Mesodermal cell (in vitro differentiated cells): ENCODE results near the gene LRRC23.

ENCODE experiments used
- H3K27ac ChIP-seq: 2 replicates; pipeline ENCODE4 v1.7.0; 2013; ENCODE audit warnings: mild to moderate bottlenecking, low read depth, low read length, moderate library complexity; ENCODE audit not compliant: severe bottlenecking
- H3K36me3 ChIP-seq: 2 replicates; pipeline ENCODE4 v1.7.1; 2013; ENCODE audit warnings: mild to moderate bottlenecking, low read length, moderate library complexity; ENCODE audit not compliant: control insufficient read depth, insufficient read depth
- H3K4me1 ChIP-seq: one replicate; pipeline ENCODE4 v1.7.1; 2013; ENCODE audit warnings: mild to moderate bottlenecking, low read length; ENCODE audit not compliant: insufficient read depth, control insufficient read depth, poor library complexity, severe bottlenecking
- H3K4me3 ChIP-seq: 2 replicates; pipeline ENCODE4 v1.7.0; 2013; ENCODE audit warnings: low read length, control low read depth, mild to moderate bottlenecking; ENCODE audit not compliant: insufficient read depth, poor library complexity, severe bottlenecking; ENCODE audit errors: extremely low read depth
- H3K9me3 ChIP-seq: 2 replicates; pipeline ENCODE4 v1.7.1; 2013; ENCODE audit warnings: mild to moderate bottlenecking, low read length, moderate library complexity; ENCODE audit not compliant: control insufficient read depth
- WGBS, 2 experiments: methylation state at CpG; one replicate each; pipeline ENCODE4 v1.1.5; 2013; ENCODE audit warnings: missing lambda C conversion rate in 2 of 2; ENCODE audit not compliant: insufficient coverage in 2 of 2; 5-methylcytosine and 5-hydroxymethylcytosine counted together

LRRC23 gene

DNA sequence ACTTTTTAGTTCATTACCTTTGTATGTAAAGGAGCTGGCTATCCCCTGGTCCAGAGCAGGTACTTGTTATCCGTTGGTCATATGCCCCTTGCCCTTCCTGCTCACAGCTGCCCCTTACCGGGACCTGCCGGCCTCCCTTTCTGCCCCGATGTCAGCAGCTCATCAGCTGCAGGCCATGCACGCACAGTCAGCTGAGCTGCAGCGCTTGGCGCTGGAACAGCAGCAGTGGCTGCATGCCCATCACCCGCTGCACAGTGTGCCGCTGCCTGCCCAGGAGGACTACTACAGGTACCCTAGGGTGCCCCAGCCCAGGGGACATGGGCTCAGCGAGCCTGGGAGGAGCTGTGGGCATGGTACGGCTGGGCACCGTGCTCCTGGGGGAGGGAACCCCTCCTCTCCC is 36.6 kb downstream of the LRRC23 start:
- H3K9me3 ChIP-seq: no peaks in the 10 kb centered on the region
- no peak overlapping the region for H3K4me3 ChIP-seq
- H3K27ac ChIP-seq: peak overlapping the region; percentile 16
- H3K4me1 ChIP-seq: peaks cover 38% of the 10 kb centered on the region
- H3K36me3 ChIP-seq: peaks cover 51% of the 10 kb centered on the region
- WGBS, 2 experiments: 96 to 97% methylated on average over 9 to 12 of the region's 12 CpGs

- Histone ChIP-seq H3K27ac (peak overlapping the region; percentile 16), H3K36me3 (peaks cover 46% of the 10 kb centered on the region), H3K4me1 (peaks cover 43% of the 10 kb centered on the region), H3K9me3 (no peaks in the 10 kb centered on the region), H3K4me3 (no peak overlapping the region)
- 100% methylated on average over 1 of the region's 12 CpGs; no CpG with 5 or more reads in 1 of the 2 experiments for WGBS, 2 experiments
Observed at GRCh38 chr12:6941782-6942181, 37.2 kb downstream of the LRRC23 start.

DNA sequence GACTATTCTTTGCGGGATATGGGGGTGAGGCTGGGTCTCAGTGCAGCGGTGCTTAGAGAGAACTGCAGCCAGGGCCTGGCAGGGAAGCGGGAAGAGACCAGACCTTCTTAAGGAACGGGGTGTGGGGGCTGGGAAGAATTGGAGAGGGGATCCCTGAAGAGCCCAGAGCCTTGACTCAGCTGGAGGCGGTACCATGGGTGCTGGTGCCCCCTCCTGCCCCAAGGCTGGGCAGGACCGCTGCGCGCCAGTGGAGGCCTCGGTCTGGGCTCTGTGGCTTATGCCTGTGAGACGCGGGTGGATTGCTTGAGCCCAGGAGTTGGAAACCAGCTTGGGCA is 37.7 kb downstream of the LRRC23 start:
- Histone ChIP-seq H3K9me3 (no peaks in the 10 kb centered on the region), H3K36me3 (peaks cover 40% of the 10 kb centered on the region), H3K27ac (peak overlapping the region; percentile 100), H3K4me1 (peaks cover 42% of the 10 kb centered on the region), H3K4me3 (no peak overlapping the region)
- WGBS, 2 experiments: 92 to 98% methylated on average over 6 to 11 of the region's 11 CpGs

DNA sequence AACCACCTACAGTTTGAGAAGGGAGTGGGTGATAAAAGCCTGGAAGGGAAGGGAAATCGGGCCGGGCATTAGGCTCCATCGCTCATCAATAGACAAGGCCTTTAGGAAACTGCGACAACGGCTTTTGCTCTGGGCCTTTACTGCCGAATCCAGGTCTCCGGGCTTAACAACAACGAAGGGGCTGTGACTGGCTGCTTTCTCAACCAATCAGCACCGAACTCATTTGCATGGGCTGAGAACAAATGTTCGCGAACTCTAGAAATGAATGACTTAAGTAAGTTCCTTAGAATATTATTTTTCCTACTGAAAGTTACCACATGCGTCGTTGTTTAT is 38.7 kb downstream of the LRRC23 start:
- Histone ChIP-seq H3K36me3 (peaks cover 37% of the 10 kb centered on the region), H3K4me3 (peak overlapping the region; percentile 50), H3K4me1 (peaks cover 40% of the 10 kb centered on the region), H3K27ac (peak overlapping the region; percentile 100), H3K9me3 (no peaks in the 10 kb centered on the region)
- 1 to 7% methylated on average over 7 to 8 of the region's 13 CpGs for WGBS, 2 experiments

DNA sequence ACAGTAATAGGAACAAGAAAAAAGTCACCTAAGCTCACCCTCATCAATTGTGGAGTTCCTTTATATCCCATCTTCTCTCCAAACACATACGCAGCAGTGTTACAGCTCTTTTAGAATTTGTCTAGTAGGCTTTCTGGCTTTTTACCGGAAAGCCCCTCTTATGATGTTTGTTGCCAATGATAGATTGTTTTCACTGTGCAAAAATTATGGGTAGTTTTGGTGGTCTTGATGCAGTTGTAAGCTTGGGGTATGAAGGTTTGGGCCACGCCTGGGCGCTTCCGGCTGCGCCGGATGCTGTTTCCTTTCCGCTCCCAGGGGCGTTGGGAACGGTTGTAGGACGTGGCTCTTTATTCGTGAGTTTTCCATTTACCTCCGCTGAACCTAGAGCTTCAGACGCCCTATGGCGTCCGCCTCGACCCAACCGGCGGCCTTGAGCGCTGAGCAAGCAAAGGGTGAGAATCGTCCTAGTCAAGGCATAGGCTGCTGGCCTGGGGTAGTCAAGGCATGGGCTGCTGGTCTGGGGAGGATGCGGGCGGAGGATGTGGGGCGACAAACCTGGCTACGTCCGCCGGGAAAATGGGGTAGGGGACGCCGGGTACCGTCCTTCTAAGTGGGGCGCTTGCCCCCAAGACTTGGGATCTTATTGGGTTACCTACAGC is 39.2 kb downstream of the LRRC23 start, which contains the start of the genes C12orf57 and RNU7-1:
TSS of gene C12orf57 (plus strand) at position 301 of the 659 bp plus-strand sequence. CDS start at position 401, 100 bp downstream.
TSS of gene RNU7-1 (plus strand) at position 95 of the 659 bp plus-strand sequence.
- Histone ChIP-seq H3K36me3 (peaks cover 32% of the 10 kb centered on the region), H3K27ac (peak within 1 kb of the TSS; percentile 100), H3K4me3 (peak within 1 kb of the TSS; percentile 50), H3K9me3 (no peaks in the 10 kb centered on the region), H3K4me1 (peaks cover 40% of the 10 kb centered on the region)
- 0 to 1% methylated on average over 21 to 27 of the region's 31 CpGs for WGBS, 2 experiments

DNA sequence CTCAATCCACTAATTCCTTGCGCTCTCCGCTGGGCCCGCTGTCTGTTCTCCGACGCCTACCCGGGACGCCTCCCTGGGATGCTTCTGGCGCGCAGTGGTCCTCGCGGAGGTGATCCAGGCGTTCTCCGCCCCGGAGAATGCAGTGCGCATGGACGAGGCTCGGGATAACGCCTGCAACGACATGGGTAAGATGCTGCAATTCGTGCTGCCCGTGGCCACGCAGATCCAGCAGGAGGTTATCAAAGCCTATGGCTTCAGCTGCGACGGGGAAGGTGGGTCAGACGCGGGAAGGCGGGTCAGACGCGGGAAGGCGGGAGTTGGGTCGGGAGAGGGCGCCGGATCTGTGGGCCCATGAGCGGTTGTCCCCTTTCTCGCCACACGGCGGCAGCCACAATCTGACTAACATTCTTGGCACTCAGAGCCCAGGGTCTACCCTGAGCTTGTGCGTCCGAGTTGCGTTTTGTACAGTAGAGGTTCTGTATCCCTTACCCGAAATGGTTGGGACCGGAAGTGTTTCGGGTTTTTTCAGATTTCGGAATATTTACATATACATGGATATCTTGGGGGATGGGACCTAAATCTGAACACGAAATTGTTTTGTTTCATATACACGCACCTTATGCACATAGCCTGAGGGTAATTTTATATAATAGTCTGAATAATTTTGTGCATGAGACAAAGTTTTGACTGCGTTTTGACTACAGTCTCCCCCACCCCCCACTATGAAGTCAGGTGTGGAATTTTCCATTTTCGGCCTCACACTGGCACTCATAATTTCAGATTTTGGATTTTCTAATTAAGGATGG is 40.0 kb downstream of the LRRC23 start:
- H3K4me3 ChIP-seq: peak overlapping the region; percentile 50
- H3K36me3 ChIP-seq: peaks cover 25% of the 10 kb centered on the region
- 0% methylated on average over 28 to 34 of the region's 48 CpGs for WGBS, 2 experiments
- no peaks in the 10 kb centered on the region for H3K9me3 ChIP-seq
- peaks cover 40% of the 10 kb centered on the region for H3K4me1 ChIP-seq
- peak overlapping the region; percentile 100 for H3K27ac ChIP-seq

DNA sequence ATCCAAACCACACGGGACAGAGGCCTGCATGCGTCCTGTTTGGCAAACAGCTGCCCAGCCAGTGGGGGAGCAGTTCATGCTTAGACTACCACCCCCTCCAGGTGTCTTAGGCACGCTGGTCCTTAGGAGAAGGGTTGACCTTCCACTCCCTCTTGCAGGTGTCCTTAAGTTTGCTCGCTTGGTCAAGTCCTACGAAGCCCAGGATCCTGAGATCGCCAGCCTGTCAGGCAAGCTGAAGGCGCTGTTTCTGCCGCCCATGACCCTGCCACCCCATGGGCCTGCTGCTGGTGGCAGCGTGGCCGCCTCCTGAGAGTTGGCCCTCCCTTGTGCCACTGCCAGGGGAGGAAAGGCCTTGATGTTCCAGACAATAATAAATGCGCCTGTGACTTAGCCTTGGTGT is 41.0 kb downstream of the LRRC23 start:
- Histone ChIP-seq H3K4me1 (peaks cover 41% of the 10 kb centered on the region), H3K9me3 (no peaks in the 10 kb centered on the region), H3K36me3 (peaks cover 15% of the 10 kb centered on the region), H3K27ac (no peak overlapping the region), H3K4me3 (no peak overlapping the region)
- WGBS, 2 experiments: 91 to 95% methylated on average over 11 of the region's 11 CpGs

DNA sequence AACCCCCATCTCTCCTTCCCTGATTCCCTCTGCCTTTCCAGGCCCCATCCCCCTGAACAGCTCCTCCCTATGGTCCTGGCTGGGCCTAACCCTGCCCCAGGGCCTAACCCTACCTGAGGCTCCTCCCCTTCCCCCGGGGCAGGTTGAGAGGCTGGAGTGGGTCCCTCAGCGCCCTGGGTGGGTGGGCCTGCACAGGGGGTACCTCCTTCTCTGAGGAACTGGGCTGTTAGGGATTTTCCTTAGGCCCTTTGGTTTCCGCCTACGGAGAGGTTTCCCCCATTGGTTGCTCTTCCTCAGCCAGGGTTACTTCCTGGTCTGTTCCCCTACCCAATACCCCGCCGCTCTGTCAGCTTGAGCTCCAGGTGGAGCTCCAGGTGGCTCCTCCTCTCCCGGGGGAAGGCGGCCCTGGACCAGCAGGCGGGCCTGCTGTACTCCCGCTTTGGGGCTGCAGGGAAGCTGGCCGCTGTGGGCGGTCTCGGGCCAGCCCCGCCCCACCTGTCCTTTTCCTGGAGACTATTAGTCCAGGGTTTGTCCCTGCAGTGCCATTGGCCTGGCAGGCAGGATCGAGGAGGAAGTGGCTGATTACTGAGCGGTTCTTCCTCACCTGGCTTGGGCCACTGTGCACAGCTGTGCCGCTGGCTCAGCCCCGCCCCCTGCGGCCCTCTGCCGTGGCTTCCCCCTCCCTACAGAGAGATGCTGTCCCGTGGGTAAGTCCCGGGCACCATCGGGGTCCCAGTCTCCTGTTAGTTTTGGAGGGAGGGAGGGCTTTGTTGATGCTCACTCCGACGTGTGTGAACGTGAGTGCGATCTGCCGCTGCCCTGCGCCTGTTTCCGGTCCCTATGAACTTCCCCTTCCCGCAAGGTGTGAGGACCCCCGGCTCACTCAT is 41.7 kb downstream of the LRRC23 start:
- Histone ChIP-seq H3K27ac (no peak overlapping the region), H3K4me3 (peak overlapping the region; percentile 32), H3K9me3 (no peaks in the 10 kb centered on the region), H3K36me3 (peaks cover 11% of the 10 kb centered on the region), H3K4me1 (peaks cover 46% of the 10 kb centered on the region)
- 18 to 20% methylated on average over 21 to 28 of the region's 32 CpGs for WGBS, 2 experiments

GRCh38 chr12:6946920-6947374 is 42.3 kb downstream of the LRRC23 start:
- peaks cover 4% of the 10 kb centered on the region for H3K36me3 ChIP-seq
- H3K4me1 ChIP-seq: peaks cover 48% of the 10 kb centered on the region
- 73 to 78% methylated on average over 7 to 8 of the region's 8 CpGs for WGBS, 2 experiments
- peak overlapping the region; percentile 32 for H3K4me3 ChIP-seq
- no peaks in the 10 kb centered on the region for H3K9me3 ChIP-seq
- H3K27ac ChIP-seq: no peak overlapping the region

DNA sequence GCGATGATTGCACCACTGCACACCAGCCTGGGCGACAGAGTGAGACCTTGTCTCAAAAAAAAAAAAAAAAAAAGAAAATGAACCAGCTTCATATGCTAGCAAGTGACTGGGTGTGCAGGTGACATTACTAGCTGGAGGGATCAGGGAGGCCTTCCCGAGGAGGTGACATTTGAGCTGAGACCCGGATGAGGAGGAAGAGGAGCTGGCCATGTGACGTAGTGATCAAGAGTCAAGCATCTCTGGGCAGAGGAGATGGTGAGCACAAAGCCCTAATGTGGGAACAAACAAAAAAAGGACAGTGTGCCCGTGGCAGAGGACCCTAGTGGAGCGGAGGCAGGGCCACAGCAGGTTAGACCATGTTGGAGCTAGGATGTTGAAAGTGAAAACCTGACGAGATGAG is 43.0 kb downstream of the LRRC23 start:
- WGBS, 2 experiments: 98 to 100% methylated on average over 7 to 8 of the region's 8 CpGs
- peaks cover 48% of the 10 kb centered on the region for H3K4me1 ChIP-seq
- no peak overlapping the region for H3K27ac ChIP-seq
- no peaks in the 10 kb centered on the region for H3K9me3 ChIP-seq
- no peak overlapping the region for H3K4me3 ChIP-seq
- H3K36me3 ChIP-seq: no peaks in the 10 kb centered on the region
